Measurements from ENCODE around the gene SREK1IP1.

Gene SREK1IP1

GRCh38 chr5:64768358-64769312 is at the start of gene SREK1IP1, which contains the start of gene CWC27:
Gene SREK1IP1, minus strand, starts transcription at chr5:64768691. Its CDS starts 174 bp downstream, at chr5:64768517.
Gene CWC27, plus strand, starts transcription at chr5:64768930. Its CDS starts 217 bp downstream, at chr5:64769147.
- peak; percentile 83 for DNase-seq (ENCODE audit: low spot score)

GRCh38 chr5:64818245-64818644 is 49.8 kb upstream of the SREK1IP1 start:
- DNase-seq (ENCODE audit: low spot score), result no peak

- no peak for DNase-seq (ENCODE audit: low spot score)
Measured at GRCh38 chr5:64814073-64814472, 45.6 kb upstream of the SREK1IP1 start.

- peak; percentile 21 for DNase-seq (ENCODE audit: low spot score)
Measured at GRCh38 chr5:64811050-64811640, 42.7 kb upstream of the SREK1IP1 start.

GRCh38 chr5:64807520-64807919 is 39.0 kb upstream of the SREK1IP1 start:
- DNase-seq (ENCODE audit: low spot score), result no peak

GRCh38 chr5:64806537-64806936 is 38.0 kb upstream of the SREK1IP1 start:
- DNase-seq (ENCODE audit: low spot score), result no peak

GRCh38 chr5:64800926-64801325 is 32.4 kb upstream of the SREK1IP1 start:
- no peak for DNase-seq (ENCODE audit: low spot score)

- DNase-seq (ENCODE audit: low spot score), result no peak
Measured at GRCh38 chr5:64796301-64796700, 27.8 kb upstream of the SREK1IP1 start.

GRCh38 chr5:64794053-64794770 is 25.7 kb upstream of the SREK1IP1 start:
- no peak for DNase-seq (ENCODE audit: low spot score)

GRCh38 chr5:64792469-64792868 is 24.0 kb upstream of the SREK1IP1 start:
- DNase-seq (ENCODE audit: low spot score), result no peak

- no peak for DNase-seq (ENCODE audit: low spot score)
Measured at GRCh38 chr5:64790210-64790609, 21.7 kb upstream of the SREK1IP1 start.

- DNase-seq (ENCODE audit: low spot score), result no peak
Measured at GRCh38 chr5:64789457-64789856, 21.0 kb upstream of the SREK1IP1 start.

GRCh38 chr5:64788156-64788555 is 19.7 kb upstream of the SREK1IP1 start:
- DNase-seq (ENCODE audit: low spot score), result no peak

- DNase-seq (ENCODE audit: low spot score), result no peak
Measured at GRCh38 chr5:64786372-64786771, 17.9 kb upstream of the SREK1IP1 start.

GRCh38 chr5:64784451-64785025 is 16.0 kb upstream of the SREK1IP1 start:
- DNase-seq (ENCODE audit: low spot score), result peak; percentile 33

GRCh38 chr5:64775291-64775690 is 6.8 kb upstream of the SREK1IP1 start:
- no peak for DNase-seq (ENCODE audit: low spot score)

- no peak for DNase-seq (ENCODE audit: low spot score)
Measured at GRCh38 chr5:64773533-64773932, 5.0 kb upstream of the SREK1IP1 start.

- DNase-seq (ENCODE audit: low spot score), result no peak
Measured at GRCh38 chr5:64771736-64772135, 3.2 kb upstream of the SREK1IP1 start.

- DNase-seq (ENCODE audit: low spot score), result no peak
Measured at GRCh38 chr5:64769855-64770254, 1.4 kb upstream of the SREK1IP1 start.

- peak; percentile 17 for DNase-seq (ENCODE audit: low spot score)
Measured at GRCh38 chr5:64767959-64768357, 533 bp downstream of the SREK1IP1 start.

GRCh38 chr5:64766941-64767340 is 1.6 kb downstream of the SREK1IP1 start:
- no peak for DNase-seq (ENCODE audit: low spot score)

Data from iPS-NIHi11 (cell line).